Measurements from ENCODE around the gene QKI.

The QKI gene

GRCh38 chr6:163539101-163539762 lies 124.7 kb downstream of the QKI start:
- no peak for DNase-seq

GRCh38 chr6:163543321-163543720 lies 128.8 kb downstream of the QKI start:
- no peak for DNase-seq

- DNase-seq = no peak
Observed at GRCh38 chr6:163545370-163545769, 130.9 kb downstream of the QKI start.

- no peak for DNase-seq
Observed at GRCh38 chr6:163547287-163547686, 132.8 kb downstream of the QKI start.

GRCh38 chr6:163548624-163549023 lies 134.1 kb downstream of the QKI start:
- no peak for DNase-seq

GRCh38 chr6:163554032-163554431 lies 139.5 kb downstream of the QKI start:
- DNase-seq = no peak

GRCh38 chr6:163554663-163555062 lies 140.1 kb downstream of the QKI start:
- DNase-seq = peak; percentile 67

GRCh38 chr6:163559661-163560060 lies 145.1 kb downstream of the QKI start:
- no peak for DNase-seq

GRCh38 chr6:163563318-163563717 lies 148.8 kb downstream of the QKI start:
- DNase-seq = no peak

- DNase-seq = no peak
Observed at GRCh38 chr6:163564534-163564933, 150.0 kb downstream of the QKI start.

- no peak for DNase-seq
Observed at GRCh38 chr6:163565140-163565539, 150.6 kb downstream of the QKI start.

GRCh38 chr6:163566056-163566455 lies 151.5 kb downstream of the QKI start:
- DNase-seq = no peak

GRCh38 chr6:163568275-163568674 lies 153.8 kb downstream of the QKI start:
- no peak for DNase-seq

- no peak for DNase-seq
Observed at GRCh38 chr6:163570579-163571231, 156.2 kb downstream of the QKI start.

- no peak for DNase-seq
Observed at GRCh38 chr6:163571730-163572129, 157.2 kb downstream of the QKI start.

GRCh38 chr6:163572612-163573011 lies 158.1 kb downstream of the QKI start:
- DNase-seq = no peak

GRCh38 chr6:163573503-163574179 lies 159.1 kb downstream of the QKI start:
- DNase-seq = no peak

GRCh38 chr6:163576114-163576513 lies 161.6 kb downstream of the QKI start:
- DNase-seq = no peak

GRCh38 chr6:163577404-163577803 lies 162.9 kb downstream of the QKI start:
- no peak for DNase-seq

- DNase-seq = no peak
Observed at GRCh38 chr6:163579111-163579879, 164.8 kb downstream of the QKI start.

- DNase-seq = no peak
Observed at GRCh38 chr6:163579880-163580295, 165.4 kb downstream of the QKI start.

- DNase-seq = no peak
Observed at GRCh38 chr6:163580311-163581030, 166.0 kb downstream of the QKI start.

GRCh38 chr6:163583558-163583957 lies 169.0 kb downstream of the QKI start:
- DNase-seq = no peak

Data from CD4-positive, alpha-beta T cell treated with Interleukin-17A for 1 hour (primary cell).